NCI-H1048 (cell line): ENCODE measurements around the gene ACAP1.

ENCODE experiments used
- DNase-seq: peaks from one replicate; lab custom pipeline; 2025; lab: John Stamatoyannopoulos, UW

Gene ACAP1

DNA sequence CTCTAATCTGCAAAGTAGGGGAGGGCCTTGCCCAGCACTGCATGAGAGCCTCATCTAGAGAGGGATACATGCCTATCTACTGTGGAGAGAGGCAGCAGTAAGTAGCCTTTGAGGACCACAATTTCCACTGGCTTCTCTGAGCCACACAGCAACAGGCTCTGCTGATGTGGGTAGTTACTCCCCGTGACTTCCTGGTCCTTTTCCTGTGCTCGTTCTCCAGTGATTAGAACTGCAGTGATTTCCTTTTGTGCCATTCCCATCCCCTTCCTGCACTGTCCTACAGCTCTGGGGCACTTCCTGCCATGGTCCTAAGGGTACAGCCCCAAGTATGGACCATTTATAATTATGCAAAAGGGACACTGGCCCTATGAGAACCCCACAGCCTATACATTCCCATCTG is 55.0 kb downstream of the ACAP1 start:
- DNase-seq, result no peak

DNA sequence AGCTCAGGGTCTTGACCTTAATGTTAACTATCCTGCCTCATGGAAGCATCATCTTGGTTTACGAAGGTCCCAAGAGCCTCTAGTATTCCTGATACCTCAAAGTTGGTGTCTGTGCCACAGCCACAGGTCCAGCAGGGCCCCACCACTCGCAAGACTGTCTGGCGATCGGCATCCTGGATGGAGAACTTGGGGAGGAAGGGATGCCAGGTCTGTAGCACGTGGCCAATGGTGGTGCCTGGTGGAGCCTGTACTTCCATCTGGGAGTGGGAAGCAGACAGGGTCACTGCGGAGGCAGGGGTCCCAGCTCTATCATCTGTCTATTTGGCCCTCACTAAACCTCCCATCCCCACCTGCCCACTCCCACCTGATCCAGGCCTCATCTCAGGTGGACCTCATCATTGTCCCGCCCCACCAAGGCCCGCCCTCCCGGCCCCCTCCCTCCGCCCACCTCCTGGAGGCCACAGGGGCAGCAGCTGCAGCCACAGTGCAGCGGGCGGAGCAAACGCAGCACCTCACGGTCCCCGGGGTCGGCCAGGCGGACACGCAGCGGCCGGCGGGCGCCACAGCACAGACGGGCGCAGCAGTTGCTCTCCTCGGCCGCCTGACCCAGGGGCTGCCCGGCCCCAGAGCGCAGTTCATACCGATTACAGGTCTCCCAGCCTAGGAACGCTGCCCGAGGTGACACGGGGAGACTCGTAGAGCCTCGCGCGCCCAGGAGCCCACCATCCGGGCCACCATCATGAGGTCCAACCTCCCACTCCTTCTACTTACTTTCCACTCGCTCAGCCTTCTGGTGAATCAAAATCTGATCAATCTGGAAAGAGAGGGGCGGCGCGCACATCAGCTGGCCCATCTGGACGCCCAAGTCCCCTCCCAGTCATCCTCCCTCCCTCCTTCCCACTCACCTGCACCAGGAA is 56.6 kb downstream of the ACAP1 start:
- no peak for DNase-seq

DNA sequence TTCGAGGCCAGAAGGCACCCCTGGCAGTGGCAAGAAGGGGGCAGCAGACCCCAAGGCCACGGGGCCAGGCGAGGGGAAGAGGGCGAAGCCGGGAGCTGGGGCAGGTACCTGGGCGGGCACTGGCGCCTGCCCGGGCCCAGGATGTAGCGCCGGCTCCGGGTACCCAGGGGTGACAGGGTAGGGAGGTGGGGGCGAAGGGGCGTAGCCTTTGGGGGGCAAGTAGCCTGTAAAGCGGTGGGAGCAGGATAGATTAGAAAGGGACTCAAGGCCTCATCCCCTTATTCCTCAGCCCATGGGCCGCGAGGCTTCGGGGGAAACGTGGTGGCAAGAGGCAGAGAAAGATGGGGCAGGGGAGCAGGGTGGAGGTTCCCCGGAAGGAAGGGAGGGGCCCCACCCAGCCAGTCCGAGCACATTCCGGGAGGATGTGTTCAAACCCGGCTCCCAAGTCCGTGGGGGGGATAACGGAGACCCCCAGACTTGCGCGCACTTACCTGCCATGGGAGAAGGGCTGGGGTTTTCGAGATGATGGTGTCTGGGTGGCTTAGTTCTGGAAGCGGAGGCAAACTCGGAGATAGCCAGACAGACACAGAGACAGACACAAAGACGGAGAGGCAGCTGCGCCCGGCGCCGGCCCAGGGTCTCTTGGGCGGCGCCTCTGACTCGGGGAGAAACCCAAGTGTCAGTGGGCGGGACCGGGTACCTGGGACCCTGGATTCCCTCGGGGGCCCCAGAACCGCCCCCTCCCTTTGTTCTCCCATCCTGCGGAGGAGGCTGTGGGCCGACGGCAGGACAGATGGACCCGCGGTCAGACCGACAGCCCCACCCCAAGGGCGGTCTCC is 57.5 kb downstream of the ACAP1 start:
- no peak for DNase-seq

DNA sequence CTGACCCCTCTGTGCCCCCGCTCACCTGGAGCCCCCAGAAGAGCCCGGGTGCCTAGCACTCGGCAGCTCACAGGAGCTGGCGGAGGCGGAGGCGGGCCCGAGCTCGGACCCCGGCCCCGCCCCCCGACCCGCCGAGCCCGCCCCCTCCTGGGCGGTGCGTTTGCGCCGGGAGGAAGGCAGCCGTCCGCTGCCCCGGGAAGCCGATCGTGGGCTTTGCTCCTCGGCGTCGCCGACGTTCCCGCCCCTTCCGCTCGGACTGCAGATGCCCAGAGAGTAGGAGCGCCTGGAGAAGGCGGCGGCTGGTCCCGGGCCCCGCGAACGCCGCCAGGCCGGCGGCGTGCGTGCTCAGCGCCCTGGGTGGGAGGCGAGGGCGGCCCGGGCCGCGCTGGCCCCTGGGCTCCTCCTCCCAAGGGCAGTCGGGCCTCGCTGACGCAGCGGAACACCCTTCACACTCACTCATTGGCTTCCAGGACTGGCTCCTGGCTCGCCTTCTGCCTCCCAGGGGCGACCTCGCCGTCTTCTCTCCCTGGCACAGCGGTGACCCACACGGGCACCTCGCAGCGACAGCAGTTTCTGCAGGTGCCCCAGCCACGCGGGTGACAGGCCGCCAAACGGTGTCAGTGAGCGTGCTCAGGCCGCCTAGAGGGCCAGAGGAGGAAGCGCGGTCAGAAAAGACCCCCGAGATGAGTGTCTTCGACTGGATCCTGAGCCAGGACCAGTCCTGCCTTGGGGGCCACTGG is 58.3 kb downstream of the ACAP1 start, which contains the start of gene PLSCR3:
PLSCR3 (minus strand) TSS at position 74 of the 740 bp plus-strand sequence. CDS start 415 bp downstream, outside the sequence.
- no peak for DNase-seq

DNA sequence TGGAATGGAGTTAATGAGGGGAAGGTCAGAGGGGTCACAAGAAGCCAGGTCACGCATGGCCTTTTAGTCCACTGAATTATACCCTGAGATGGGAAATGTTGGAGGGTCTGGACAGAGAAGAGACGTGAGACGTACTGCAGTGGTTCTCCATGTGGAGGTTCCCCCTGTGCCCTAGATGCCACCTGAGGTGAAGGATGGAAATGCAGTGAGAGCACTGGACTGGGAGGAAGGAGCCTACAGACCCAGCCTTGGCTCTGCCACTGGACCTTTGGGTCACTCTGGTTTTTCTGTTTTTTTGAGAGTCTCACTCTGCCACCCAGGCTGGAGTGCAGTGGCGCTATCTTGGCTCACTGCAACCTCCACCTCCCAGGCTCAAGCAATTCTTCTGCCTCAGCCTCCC is 59.8 kb downstream of the ACAP1 start:
- DNase-seq, result no peak

DNA sequence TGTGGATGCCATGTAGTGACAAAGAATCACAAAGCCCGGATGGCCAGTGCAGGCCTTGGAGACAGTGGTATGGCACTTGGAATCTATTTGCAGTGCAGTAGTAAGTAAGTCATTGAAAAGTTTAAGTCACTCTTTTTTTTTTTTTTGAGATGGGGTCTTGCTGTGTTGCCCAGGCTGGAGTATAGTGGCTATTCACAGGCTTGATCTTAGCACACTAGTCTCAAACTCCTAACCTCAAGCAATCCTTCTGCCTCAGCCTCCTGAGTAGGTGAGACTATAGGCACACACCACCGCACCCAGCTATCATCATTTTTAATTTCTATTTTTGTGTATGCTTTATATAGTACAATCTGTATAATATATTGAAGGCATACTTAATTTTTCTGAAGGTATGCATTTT is 62.3 kb downstream of the ACAP1 start:
- no peak for DNase-seq
